ENCODE data around the gene NXPH3.
A peak's percentile ranks its signal among the peaks of the same experiment; 100 is the strongest.
"Not testable (repeated sequence)": the region's sequence is repeated elsewhere in the genome, so short reads cannot be mapped to it uniquely, and the experiment has no call there.

Gene NXPH3

GRCh38 chr17:49554694-49555494, 20.8 kb upstream of the NXPH3 start:
- DNase-seq = no peak

DNA sequence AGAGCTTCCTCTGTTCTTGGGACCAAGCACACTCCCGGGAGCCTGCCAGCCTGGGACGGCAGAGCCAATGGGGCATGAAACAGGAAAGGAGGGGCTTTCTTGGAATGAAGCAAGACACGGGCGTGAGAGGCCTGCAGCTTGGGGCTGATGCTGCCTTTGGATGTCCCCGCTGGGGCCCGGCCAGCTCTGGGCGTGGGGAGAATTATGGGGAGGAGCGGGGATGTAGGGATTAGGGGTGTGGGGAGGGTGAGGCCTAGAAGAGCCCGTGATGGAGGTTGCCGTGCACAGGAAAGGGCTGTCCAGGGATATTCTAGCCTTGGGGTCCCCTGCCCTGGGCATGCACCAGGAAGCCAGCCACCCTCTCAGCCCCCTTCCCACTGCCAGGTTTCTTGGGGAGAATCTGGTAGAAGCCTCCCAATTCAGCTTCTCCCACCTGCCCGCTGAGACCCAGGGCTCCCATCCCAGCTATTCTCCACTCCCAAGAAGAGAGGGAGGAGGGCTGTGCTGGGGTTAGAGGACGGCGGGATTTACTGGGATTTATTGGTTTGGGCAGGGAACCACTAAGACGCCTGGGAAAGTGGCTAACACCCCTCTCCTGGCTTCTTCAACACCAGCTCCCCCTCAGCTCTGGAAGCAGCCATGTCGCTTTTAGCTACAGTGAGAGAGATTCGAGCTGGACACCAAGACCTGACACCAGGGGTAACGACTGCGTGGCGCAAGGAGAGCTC, 20.0 kb upstream of the NXPH3 start:
- no peak for DNase-seq

- DNase-seq = peak; percentile 71 to 86
Measured at GRCh38 chr17:49556223-49556943, 19.3 kb upstream of the NXPH3 start.

DNA sequence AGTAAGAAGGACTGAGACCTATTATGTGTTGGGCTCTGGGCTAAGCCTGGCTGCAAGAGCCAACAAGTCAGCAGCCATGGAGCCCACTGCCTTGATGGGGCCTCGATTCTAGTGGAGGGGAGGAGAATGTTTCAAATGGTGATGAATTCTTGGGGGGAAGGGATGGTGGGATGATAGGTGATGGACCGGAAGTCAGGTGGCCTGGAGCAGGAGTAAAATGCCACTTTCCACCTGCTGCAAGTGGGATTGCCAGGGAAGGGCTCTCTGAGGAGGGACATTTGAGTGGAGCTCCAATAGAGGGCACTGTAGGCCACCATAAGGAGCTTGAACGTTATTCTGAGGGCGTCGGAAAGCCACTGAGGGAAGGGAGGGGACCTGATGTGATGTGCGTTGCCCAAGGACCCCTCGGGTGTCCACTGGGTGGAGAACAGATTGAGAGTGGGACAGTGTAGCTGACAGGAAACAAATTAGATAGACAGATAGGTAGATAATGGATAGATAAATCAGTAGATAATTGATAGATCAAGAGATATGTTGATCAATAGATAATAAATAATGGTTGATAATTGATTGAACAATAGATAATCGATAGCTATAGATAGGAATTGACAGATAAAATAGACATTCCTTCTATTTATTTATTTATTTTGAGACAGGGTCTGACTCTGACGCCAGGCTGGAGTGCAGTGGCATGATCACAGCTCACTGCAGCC, 18.2 kb upstream of the NXPH3 start:
- peak in 1 of 2 experiments; percentile 24 for DNase-seq

- DNase-seq = no peak
Measured at GRCh38 chr17:49564638-49565037, 11.0 kb upstream of the NXPH3 start.

- DNase-seq = no peak
Measured at GRCh38 chr17:49565948-49566491, 9.7 kb upstream of the NXPH3 start.

GRCh38 chr17:49566668-49567071, 9.0 kb upstream of the NXPH3 start:
- DNase-seq = no peak

- DNase-seq = no peak
Measured at GRCh38 chr17:49567104-49567521, 8.6 kb upstream of the NXPH3 start.

GRCh38 chr17:49567871-49568694, 7.6 kb upstream of the NXPH3 start:
- peak; percentile 71 to 84 for DNase-seq

DNA sequence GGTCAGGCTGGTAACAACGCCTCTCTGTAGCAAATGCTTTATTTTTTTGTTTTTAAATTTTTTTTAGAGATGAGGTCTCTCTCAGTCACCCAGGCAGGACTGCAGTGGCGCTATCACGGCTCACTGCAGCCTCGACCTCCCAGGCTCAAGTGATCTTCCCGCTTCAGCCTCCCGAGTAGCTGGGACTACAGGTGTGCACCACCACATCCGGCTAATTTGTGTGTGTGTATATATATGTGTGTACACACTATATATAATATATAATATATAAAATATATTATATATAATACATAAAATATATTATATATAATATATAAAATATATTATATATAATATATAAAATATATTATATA, 7.0 kb upstream of the NXPH3 start:
- DNase-seq = not testable (repeated sequence)

- no peak for DNase-seq
Measured at GRCh38 chr17:49570540-49571242, 5.0 kb upstream of the NXPH3 start.

DNA sequence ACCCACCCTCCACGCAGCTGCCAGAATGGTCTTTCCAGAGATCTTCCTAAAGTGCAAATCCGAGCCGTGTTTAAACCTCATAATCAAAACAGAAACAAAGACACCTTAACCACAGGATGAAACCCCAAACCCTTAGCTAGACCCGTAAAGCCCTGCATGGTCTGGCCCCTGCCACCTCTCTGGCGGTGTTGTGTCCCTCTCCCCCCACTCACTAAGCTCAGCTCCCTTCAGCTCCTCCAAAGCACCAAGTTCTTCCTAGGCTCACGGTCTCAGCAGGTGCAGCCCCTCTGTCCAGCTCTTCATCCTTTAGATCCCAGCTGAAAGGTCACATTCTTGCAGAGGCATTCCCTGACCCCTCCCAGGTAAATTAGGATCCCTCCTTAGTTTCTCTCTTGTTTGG, 4.4 kb upstream of the NXPH3 start:
- DNase-seq = no peak

DNA sequence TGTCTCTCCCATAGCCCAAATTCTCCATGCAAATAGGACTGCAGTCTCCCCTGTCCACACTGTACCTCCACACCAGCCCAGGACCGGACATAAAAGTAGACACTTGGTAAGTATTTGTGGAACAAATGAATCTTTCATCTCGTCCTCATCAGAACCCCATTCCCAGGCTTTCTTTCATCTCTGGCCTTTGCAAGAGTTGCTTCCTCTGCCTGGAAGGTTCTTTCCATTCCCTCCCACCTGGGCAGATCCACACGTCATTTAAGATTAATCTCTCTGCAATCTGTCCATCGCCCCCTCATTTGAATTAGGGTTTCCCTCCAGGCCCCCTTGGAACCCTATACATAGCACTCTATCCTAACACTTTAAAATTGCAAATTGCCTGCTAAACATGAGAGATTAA, 3.9 kb upstream of the NXPH3 start:
- no peak for DNase-seq

GRCh38 chr17:49572226-49572625, 3.4 kb upstream of the NXPH3 start:
- no peak for DNase-seq

DNA sequence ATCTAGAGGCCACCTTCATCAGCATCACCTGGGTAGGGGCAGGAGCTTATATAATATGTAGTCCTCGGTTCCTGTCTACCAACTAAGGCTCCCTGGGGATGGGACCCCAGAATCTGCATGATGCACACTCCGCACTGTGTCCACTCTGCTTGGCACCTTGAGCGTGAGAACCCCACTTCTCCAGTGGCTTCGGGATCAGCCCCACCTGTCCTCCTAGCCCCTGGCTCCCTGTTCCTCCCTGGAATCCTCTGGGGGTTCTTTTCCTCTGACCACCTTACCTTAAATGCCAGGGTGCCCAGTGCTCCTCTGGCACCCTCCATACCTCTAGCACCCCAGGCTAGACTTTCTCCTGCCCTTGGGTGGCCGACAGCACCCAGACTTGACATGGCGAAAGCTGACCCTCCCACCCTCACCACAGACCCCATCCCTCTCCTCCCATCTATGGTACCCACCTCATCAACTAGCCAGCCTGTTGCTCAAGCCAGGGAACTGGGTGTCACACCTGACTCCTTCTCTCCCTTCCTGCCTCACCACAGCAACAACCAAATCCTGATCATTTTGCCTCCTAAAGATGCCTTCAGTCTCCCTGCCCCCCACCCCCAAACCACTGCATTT, 2.8 kb upstream of the NXPH3 start:
- DNase-seq = no peak

DNA sequence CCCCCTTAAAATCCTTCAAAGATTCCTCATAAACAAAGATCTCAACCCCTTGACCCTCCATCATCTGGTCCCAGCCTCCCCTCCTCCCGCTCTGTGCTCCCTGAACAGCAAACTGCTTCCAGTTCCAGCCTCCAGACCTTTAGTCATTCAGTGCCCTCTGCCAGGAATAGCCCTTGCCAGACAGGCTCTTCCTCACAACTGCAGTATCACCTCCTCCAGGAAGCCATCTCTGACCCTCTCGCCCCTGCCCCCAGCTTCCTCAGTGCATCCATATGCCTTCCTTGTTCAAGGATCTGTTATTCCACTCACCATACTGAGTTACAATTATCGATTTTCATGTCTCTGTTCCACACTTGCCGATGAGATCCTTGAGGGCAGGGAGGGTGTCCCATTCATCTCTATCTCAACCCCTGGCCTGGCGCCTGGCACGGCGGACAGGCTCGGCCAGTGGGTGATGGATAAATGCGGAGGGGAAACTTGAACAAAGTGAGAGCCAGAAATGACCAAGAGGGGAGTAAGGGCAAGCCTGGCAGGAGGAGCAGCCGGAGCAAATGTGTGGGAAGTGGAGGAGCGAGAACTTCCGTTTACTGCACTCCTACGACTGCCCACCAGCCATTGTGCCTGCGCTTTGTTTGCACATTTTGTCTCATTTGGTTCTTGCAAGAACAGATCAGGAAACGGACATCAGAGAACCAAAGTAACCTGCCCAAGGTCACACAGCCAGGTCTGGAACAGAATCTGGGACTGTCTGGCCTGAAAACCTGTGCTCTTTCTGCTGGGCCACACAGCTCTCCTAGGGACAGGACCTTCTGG, 2.0 kb upstream of the NXPH3 start:
- DNase-seq = no peak

GRCh38 chr17:49574323-49574781, 1.3 kb upstream of the NXPH3 start:
- no peak for DNase-seq

GRCh38 chr17:49574945-49575678, 559 bp upstream of the NXPH3 start:
- no peak for DNase-seq

Data from stimulated activated CD4-positive, alpha-beta T cell treated with anti-CD3 and anti-CD28 coated beads, Interleukin-4, amount 100 ng/mL, for 4 hours (primary cell).